Right cardiac atrium (tissue), 5 donors: ENCODE results near the gene UBL3. TPM values are rescaled to one million over a fixed set of nuclear protein-coding genes. Genes with fewer than 3 reads are reported as not detected.

Experiments used
- ATAC-seq, 2 donors: fragments of 200-7000 bp; cut with Tn5 transposase; one replicate each; pipeline versions ENCODE4 v1.8.0 to v1.9.1; 2020; ENCODE audit warnings: moderate library complexity in 2 of 2, mild to moderate bottlenecking in 1 of 2
- DNase-seq, 3 donors: peaks; one replicate each; pipeline ENCODE4 v3.0.0-alpha.2; 2020
- H3K27ac ChIP-seq: one replicate; pipeline ENCODE4 v1.5.1; 2013; ENCODE audit warnings: mild to moderate bottlenecking, low read length, control low read depth, moderate library complexity
- H3K27me3 ChIP-seq: one replicate; pipeline ENCODE4 v1.6.1; 2013; ENCODE audit not compliant: control insufficient read depth, insufficient read depth
- H3K4me1 ChIP-seq: one replicate; pipeline ENCODE4 v1.6.1; 2013; ENCODE audit warnings: low read length; ENCODE audit not compliant: control insufficient read depth, insufficient read depth
- H3K4me3 ChIP-seq: one replicate; pipeline ENCODE4 v1.5.1; 2013; ENCODE audit warnings: low read length, control low read depth
- H3K9me3 ChIP-seq: one replicate; pipeline ENCODE4 v1.6.1; 2013; ENCODE audit warnings: low read length; ENCODE audit not compliant: control insufficient read depth
- WGBS: extraction: QIAGEN DNeasy Blood & Tissue Kit; methylation state at CpG from one replicate; pipeline ENCODE4 v1.1.7; 2013; 5-methylcytosine and 5-hydroxymethylcytosine counted together
- intact Hi-C, 4 donors: fragments of 100-400 bp; cut with DNase I; formaldehyde crosslinking; loops; one replicate each; pipeline versions ENCODE4 v1.11.0 to v1.14.0; 2022 to 2023
- polyA plus RNA-seq: library from polyadenylated mRNA; stranded (reverse); fragments of 200-250 nt; gene quantifications from one replicate; pipeline ENCODE4 v1.2.3, GENCODE V29; 2013
- total RNA-seq, 4 donors: library from RNA; stranded (reverse); fragmentation: NEBNext Ultra II Directional; extraction: Animal tissue kit (Norgen Biotek cat#: 25700); gene quantifications; one replicate each; pipeline ENCODE4 v1.2.1, GENCODE V29; 2021
- donor health status: healthy with polysubstance abuse.
- donor health status: DM: no; HTN: yes; CAD: no.
- donor health status: DM: no; HTN: no; CAD: no.
- donor health status: DM: no; HTN: yes; CAD: no; lungs with severe emphysema.
- donor health status: DM: yes; HTN: yes; CAD: no.

The UBL3 gene
- total and polyA plus RNA-seq, 5 donors: 15.8 to 25.8 (median 24.6) TPM

GRCh38 chr13:29760544-29760943, 89.9 kb downstream of the UBL3 start:
- Histone ChIP-seq H3K4me1 (no peaks in the 10 kb centered on the region), H3K27ac (no peak overlapping the region), H3K27me3 (no peaks in the 10 kb centered on the region), H3K9me3 (no peaks in the 10 kb centered on the region), H3K4me3 (no peak overlapping the region)
- no peak for ATAC-seq
- WGBS: 83% methylated on average over 3 of the region's 3 CpGs
- no peak for DNase-seq
- intact Hi-C loops: no loop called here

DNA sequence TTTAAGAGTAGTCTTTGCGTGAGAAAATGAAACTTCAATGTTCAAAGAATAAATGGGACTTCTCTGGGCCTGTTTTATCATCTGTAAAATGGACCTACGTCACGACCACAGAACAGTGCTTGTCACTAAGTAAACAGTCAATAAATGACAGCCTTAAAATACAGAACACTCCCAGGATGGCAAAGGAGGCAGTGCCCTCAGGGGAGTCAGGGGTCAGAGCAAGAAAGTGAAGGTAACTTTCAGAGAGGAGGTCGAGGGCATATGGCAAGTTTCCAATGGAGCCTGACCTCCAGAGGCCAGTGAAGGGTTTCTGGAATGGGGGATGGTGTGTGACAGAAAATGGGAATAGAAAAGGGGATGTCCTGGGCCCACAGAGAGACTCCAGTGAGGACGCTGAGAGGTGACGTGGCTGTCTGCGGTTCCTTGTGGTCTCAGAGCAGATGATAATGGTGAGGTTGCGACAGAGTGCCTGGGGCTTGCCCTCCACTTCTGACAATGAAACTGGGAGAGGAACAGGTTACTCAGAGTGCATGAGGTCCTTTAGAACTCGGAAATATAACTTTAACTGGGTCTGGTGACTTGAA, 91.8 kb downstream of the UBL3 start:
- ATAC-seq (peak in 1 of 2 donors; percentile 21), DNase-seq (peak in 1 of 3 donors; percentile 53)
- Histone ChIP-seq H3K9me3 (no peaks in the 10 kb centered on the region), H3K27ac (no peak overlapping the region), H3K4me3 (no peak overlapping the region), H3K4me1 (no peaks in the 10 kb centered on the region), H3K27me3 (no peaks in the 10 kb centered on the region)
- 74% methylated on average over 9 of the region's 9 CpGs for WGBS
- intact Hi-C loops: no loop called here

DNA sequence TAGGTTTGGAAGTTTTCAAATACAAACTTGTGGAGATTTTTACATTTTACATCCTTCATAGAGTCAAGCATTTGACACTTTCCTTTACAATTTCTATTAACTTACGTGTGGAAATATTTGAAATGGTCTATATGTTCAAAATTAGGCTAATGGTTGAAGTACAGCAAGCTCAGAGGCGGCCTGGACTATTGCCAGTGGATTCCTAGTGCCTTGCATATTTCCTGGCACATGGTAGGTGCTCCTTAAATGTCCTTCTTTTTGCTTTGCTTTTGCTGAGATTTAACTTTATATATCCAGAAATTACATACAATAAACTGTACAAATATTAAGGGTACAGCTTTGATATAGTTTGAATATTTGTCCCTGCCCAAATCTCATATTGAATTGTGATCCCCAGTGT, 93.9 kb downstream of the UBL3 start:
- Histone ChIP-seq H3K27me3 (no peaks in the 10 kb centered on the region), H3K4me3 (no peak overlapping the region), H3K9me3 (no peaks in the 10 kb centered on the region), H3K4me1 (no peaks in the 10 kb centered on the region), H3K27ac (no peak overlapping the region)
- ATAC-seq (no peak), DNase-seq (no peak)
- intact Hi-C loops: no loop called here
- WGBS: 71% methylated on average over 2 of the region's 2 CpGs

DNA sequence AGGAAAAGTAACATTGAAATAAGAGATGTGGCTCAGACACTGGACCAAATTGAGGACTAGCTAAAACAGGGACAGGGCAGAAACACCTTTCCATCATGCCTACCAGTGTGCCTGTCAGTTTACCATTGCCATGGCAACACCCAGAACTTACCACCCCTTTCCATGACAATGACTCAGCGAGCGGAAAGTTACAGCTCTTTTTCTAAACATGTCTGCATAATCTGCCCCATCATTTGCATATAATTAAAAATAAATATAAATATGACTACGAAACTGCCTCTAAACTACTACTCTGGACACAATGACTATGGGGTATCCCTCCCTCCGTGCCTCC, 96.0 kb downstream of the UBL3 start:
- intact Hi-C loops: no loop called here
- H3K4me1 ChIP-seq: no peaks in the 10 kb centered on the region
- H3K9me3 ChIP-seq: no peaks in the 10 kb centered on the region
- H3K4me3 ChIP-seq: no peak overlapping the region
- DNase-seq: no peak
- no peaks in the 10 kb centered on the region for H3K27me3 ChIP-seq
- 93% methylated on average over 4 of the region's 4 CpGs for WGBS
- no peak for ATAC-seq
- no peak overlapping the region for H3K27ac ChIP-seq

DNA sequence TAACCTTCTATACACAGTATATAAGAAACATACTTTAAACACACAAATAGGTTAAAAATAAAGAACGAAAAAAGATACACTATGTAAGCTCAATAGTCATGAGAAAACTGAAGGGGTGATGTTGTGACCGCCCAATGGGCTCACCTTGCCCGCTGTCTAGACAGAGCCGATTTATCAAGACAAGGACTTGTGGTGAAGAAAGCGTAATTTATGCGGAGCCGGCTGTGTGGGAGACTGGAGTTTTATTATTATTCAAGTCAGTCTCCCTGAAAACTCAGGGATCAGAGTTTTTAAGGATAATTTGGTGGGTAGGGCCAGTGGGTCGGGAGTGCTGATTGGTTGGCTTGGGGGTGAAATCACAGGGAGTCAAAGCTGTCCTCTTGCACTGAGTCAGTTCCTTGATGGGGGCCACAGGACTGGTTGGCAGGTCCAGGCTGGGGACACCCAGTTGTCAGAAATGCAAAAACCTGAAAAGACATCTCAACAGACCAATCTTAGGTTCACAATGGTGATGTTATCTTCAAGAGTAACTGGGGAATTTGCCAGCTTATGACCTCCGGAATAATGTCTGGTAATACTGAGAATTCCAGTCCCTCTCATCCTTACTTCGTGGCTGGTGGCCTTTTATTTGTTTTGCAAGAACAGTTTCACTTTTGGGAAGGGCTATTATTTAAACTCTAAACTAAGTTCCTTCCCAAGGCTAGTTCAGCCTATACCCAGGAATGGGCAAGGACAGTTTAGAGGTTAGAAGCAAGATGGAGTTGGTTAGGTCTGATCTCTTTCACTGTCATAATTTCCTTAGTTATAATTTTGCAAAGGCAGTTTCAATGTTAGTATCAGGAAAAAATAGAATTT, 96.6 kb downstream of the UBL3 start:
- no peak overlapping the region for H3K27ac ChIP-seq
- no peak overlapping the region for H3K4me3 ChIP-seq
- no peaks in the 10 kb centered on the region for H3K9me3 ChIP-seq
- H3K4me1 ChIP-seq: no peaks in the 10 kb centered on the region
- ATAC-seq (no peak), DNase-seq (no peak)
- intact Hi-C loops: no loop called here
- 76% methylated on average over 10 of the region's 10 CpGs for WGBS
- no peaks in the 10 kb centered on the region for H3K27me3 ChIP-seq

- intact Hi-C loops: no loop called here
- H3K4me3 ChIP-seq: no peak overlapping the region
- H3K27ac ChIP-seq: no peak overlapping the region
- no peak for DNase-seq
- H3K9me3 ChIP-seq: no peaks in the 10 kb centered on the region
- H3K4me1 ChIP-seq: no peaks in the 10 kb centered on the region
- no peak for ATAC-seq
- WGBS: 77% methylated on average over 4 of the region's 4 CpGs
- H3K27me3 ChIP-seq: no peaks in the 10 kb centered on the region
These were observed 98.2 kb downstream of the UBL3 start for GRCh38 chr13:29752175-29752574.

DNA sequence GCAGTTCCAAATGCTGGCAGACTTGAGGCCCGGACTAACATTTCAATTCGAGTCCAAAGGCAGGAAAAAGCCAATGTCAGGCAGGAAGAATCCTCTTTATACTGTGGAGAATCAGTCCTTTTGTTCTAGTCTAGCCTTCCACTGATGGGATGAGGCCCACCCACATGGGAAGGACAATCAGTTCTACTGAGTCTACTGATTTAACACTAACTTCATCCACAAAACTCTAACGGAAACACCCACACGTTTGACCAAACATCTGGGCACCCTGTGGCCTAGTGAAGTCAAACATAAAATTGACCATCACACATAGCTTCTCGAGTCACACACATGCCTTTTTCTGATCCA, 100.3 kb downstream of the UBL3 start:
- Histone ChIP-seq H3K27ac (no peak overlapping the region), H3K4me1 (no peaks in the 10 kb centered on the region), H3K4me3 (no peak overlapping the region), H3K27me3 (no peaks in the 10 kb centered on the region), H3K9me3 (no peaks in the 10 kb centered on the region)
- whole genome bisulfite sequencing: 64% methylated on average over 5 of the region's 5 CpGs
- ATAC-seq: no peak
- intact Hi-C loops: no loop called here
- DNase-seq: no peak

DNA sequence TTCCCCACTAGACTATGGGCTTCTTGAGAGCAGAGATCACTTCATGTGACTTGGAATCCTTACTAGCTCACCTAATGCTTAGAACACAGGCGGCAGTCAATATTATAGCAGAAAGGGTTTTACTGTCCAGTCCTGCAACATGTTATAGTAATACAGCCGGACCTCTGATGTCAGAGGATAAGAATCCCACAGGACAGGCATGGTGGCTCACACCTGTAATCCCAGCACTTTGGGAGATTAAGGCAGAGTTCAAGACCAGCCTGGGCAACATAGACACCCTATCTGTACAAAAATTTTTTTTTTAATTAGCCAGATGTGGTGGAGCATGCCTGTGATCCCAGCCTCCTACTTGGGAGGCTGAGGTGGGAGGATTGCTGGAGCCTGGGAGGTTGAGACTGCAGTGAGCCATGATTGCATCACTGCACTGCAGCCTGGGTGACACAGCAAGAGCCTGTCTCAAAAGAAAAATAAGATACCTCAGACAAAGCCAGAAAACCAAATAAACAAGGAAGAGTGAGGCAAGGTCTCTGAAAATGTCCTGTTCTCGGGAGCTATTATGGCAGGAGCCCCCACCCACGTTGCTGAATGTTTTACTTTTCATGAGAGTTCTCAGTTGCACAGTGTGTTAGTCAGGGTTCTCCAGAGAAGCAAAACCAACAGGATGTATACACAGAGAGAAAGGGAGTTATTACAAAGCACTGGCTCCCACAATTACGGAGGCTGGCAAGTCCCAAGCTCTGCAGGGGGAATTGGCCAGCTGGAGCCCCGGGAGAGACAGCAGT, 100.8 kb downstream of the UBL3 start:
- WGBS: 70% methylated on average over 6 of the region's 6 CpGs
- no peak overlapping the region for H3K27ac ChIP-seq
- ATAC-seq: no peak

GRCh38 chr13:29748097-29748496, 102.3 kb downstream of the UBL3 start:
- DNase-seq: no peak
- 79% methylated on average over 3 of the region's 3 CpGs for WGBS
- H3K9me3 ChIP-seq: no peaks in the 10 kb centered on the region
- no peaks in the 10 kb centered on the region for H3K4me1 ChIP-seq
- intact Hi-C loops: no loop called here
- no peak overlapping the region for H3K4me3 ChIP-seq
- H3K27me3 ChIP-seq: no peaks in the 10 kb centered on the region
- no peak overlapping the region for H3K27ac ChIP-seq
- ATAC-seq: no peak

More for the DNA sequence above, 100.8 kb downstream of the UBL3 start:
- Histone ChIP-seq H3K27me3 (no peaks in the 10 kb centered on the region), H3K9me3 (no peaks in the 10 kb centered on the region), H3K4me1 (no peaks in the 10 kb centered on the region), H3K4me3 (no peak overlapping the region)
- DNase-seq: peak in 1 of 3 donors; percentile 49
- intact Hi-C loops: no loop called here

GRCh38 chr13:29746148-29746677, 104.2 kb downstream of the UBL3 start:
- DNase-seq: no peak
- no peak for ATAC-seq
- no peaks in the 10 kb centered on the region for H3K4me1 ChIP-seq
- H3K9me3 ChIP-seq: no peaks in the 10 kb centered on the region
- H3K4me3 ChIP-seq: no peak overlapping the region
- no peaks in the 10 kb centered on the region for H3K27me3 ChIP-seq
- no peak overlapping the region for H3K27ac ChIP-seq
- 67% methylated on average over 6 of the region's 6 CpGs for WGBS
- intact Hi-C loops: no loop called here

DNA sequence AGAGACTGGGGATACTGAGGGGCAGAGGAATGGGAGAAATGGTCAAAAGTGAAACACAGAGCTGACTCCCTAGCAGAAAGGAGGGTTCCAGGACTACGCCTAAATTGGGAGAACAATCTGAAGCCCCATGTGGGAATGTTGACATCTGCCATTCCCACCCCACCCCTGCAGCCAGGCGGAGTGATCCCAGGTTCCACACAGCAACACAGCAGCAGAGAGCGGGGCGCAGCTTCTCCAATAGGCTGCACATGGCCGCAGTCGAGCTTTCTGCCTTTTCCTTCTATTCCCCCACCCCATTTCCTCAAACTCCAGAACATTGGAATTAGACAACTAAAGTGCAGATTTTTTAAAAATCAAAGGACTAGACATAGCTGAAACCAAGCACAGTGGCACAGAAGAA, 104.7 kb downstream of the UBL3 start:
- DNase-seq (no peak), ATAC-seq (no peak)
- Histone ChIP-seq H3K27me3 (no peaks in the 10 kb centered on the region), H3K9me3 (no peaks in the 10 kb centered on the region), H3K27ac (no peak overlapping the region), H3K4me3 (no peak overlapping the region), H3K4me1 (no peaks in the 10 kb centered on the region)
- intact Hi-C loops: no loop called here
- 87% methylated on average over 6 of the region's 6 CpGs for WGBS
